GM23338 (cell line): Measurements from ENCODE around the gene COX17. TPM values are rescaled to one million over a fixed set of nuclear protein-coding genes. Genes with fewer than 3 reads are reported as not detected.
A peak's percentile ranks its signal among the peaks of the same experiment; 100 is the strongest.

Experiments used
- ATAC-seq: fragments of 200-7000 bp; cut with Tn5 transposase; 3 replicates; pipeline ENCODE4 v1.9.1; 2020
- DNase-seq: peaks from one replicate; pipeline ENCODE4 v3.0.0-alpha.2; 2015; ENCODE audit warnings: low spot score
- H2AFZ ChIP-seq: fragments of 200-600 bp; sonication (generic); 2 replicates; pipeline ENCODE4 v1.8.0; 2016; ENCODE audit warnings: antibody characterized with exemption, mild to moderate bottlenecking, moderate library complexity
- H3F3A ChIP-seq: fragments of 200-600 bp; sonication (generic); replicated peaks from 2 replicates; pipeline ENCODE4 v1.8.0; 2017; ENCODE audit warnings: antibody characterized with exemption, mixed run types, low read depth
- H3K27ac ChIP-seq: fragments of 200-600 bp; sonication (generic); 2 replicates; pipeline ENCODE4 v1.6.1; 2016; ENCODE audit warnings: low read depth
- H3K27me3 ChIP-seq: fragments of 200-600 bp; sonication (generic); 2 replicates; pipeline ENCODE4 v1.8.0; 2016; ENCODE audit warnings: mild to moderate bottlenecking, mixed run types, moderate library complexity; ENCODE audit not compliant: insufficient read depth
- H3K36me3 ChIP-seq: fragments of 200-600 bp; sonication (generic); 2 replicates; pipeline ENCODE4 v1.8.0; 2016; ENCODE audit warnings: mild to moderate bottlenecking; ENCODE audit not compliant: insufficient read depth
- H3K4me1 ChIP-seq: fragments of 200-600 bp; sonication (generic); 2 replicates; pipeline ENCODE4 v1.8.0; 2016; ENCODE audit warnings: mild to moderate bottlenecking, moderate library complexity; ENCODE audit not compliant: insufficient read depth
- H3K4me2 ChIP-seq: fragments of 200-600 bp; sonication (generic); 2 replicates; pipeline ENCODE4 v1.7.1; 2017; ENCODE audit warnings: mixed run types
- H3K4me3 ChIP-seq: fragments of 200-600 bp; sonication (generic); 2 replicates; pipeline ENCODE4 v1.6.1; 2016; ENCODE audit warnings: mixed run types
- H3K79me2 ChIP-seq: fragments of 200-600 bp; sonication (generic); replicated peaks from 2 replicates; pipeline ENCODE4 v1.8.0; 2017; ENCODE audit warnings: mild to moderate bottlenecking; ENCODE audit not compliant: insufficient read depth
- H3K9me2 ChIP-seq: fragments of 200-600 bp; sonication (generic); 2 replicates; pipeline ENCODE4 v1.8.0; 2017; ENCODE audit not compliant: insufficient read depth
- H4K20me1 ChIP-seq: fragments of 200-600 bp; sonication (generic); replicated peaks from 2 replicates; pipeline ENCODE4 v1.8.0; 2017; ENCODE audit warnings: mild to moderate bottlenecking; ENCODE audit not compliant: insufficient read depth
- H3K27ac Mint-ChIP-seq: 2 replicates; pipeline ENCODE4 v1.8.0; 2020; ENCODE audit warnings: inconsistent platforms, mild to moderate bottlenecking, moderate library complexity, mixed read lengths
- H3K27me3 Mint-ChIP-seq: 3 replicates; pipeline ENCODE4 v1.8.0; 2022; ENCODE audit warnings: low read depth, mild to moderate bottlenecking, moderate library complexity, mixed read lengths, inconsistent platforms; ENCODE audit not compliant: insufficient read depth, poor library complexity
- H3K36me3 Mint-ChIP-seq: 3 replicates; pipeline ENCODE4 v1.8.0; 2021; ENCODE audit warnings: low read depth, mild to moderate bottlenecking, inconsistent platforms, moderate library complexity, mixed read lengths
- H3K4me1 Mint-ChIP-seq: 3 replicates; pipeline ENCODE4 v1.8.0; 2020; ENCODE audit warnings: mild to moderate bottlenecking, inconsistent platforms, mixed read lengths
- H3K4me3 Mint-ChIP-seq: 3 replicates; pipeline ENCODE4 v1.8.0; 2021; ENCODE audit warnings: moderate library complexity, mild to moderate bottlenecking, inconsistent platforms, mixed read lengths
- H3K9me3 Mint-ChIP-seq: 3 replicates; pipeline ENCODE4 v1.8.0; 2020; ENCODE audit warnings: moderate library complexity, mild to moderate bottlenecking, inconsistent platforms, mixed read lengths
- CTCF ChIP-seq, 2 experiments: fragments of 200-600 bp in 1 of 2; sonication (generic) in 1 of 2; conservative IDR thresholded peaks; 2 replicates each; pipeline versions ENCODE4 v1.5.1 to v1.6.1; 2016 to 2017; ENCODE audit warnings: antibody characterized with exemption in 2 of 2, low read depth in 2 of 2, mild to moderate bottlenecking in 2 of 2, moderate library complexity in 1 of 2
- EZH2 ChIP-seq: fragments of 200-600 bp; sonication (generic); IDR thresholded peaks from one replicate; pipeline ENCODE4 v1.8.0; 2017; ENCODE audit warnings: antibody characterized with exemption, mild to moderate bottlenecking, low read depth; ENCODE audit not compliant: unreplicated experiment
- EZH2phosphoT487 ChIP-seq: fragments of 200-600 bp; sonication (generic); IDR thresholded peaks from one replicate; pipeline ENCODE4 v1.8.1; 2018; ENCODE audit warnings: antibody characterized with exemption; ENCODE audit not compliant: unreplicated experiment
- JUNB ChIP-seq: IDR thresholded peaks from one replicate; pipeline ENCODE4 v1.6.1; 2016; ENCODE audit warnings: antibody characterized with exemption; ENCODE audit not compliant: unreplicated experiment
- POLR2AphosphoS5 ChIP-seq: IDR thresholded peaks from 2 replicates; pipeline ENCODE4 v1.6.1; 2016; ENCODE audit warnings: antibody characterized with exemption, low read depth
- REST ChIP-seq: IDR thresholded peaks from one replicate; pipeline ENCODE4 v1.6.1; 2018; ENCODE audit warnings: antibody characterized with exemption; ENCODE audit not compliant: unreplicated experiment
- STAT1 ChIP-seq: IDR thresholded peaks from one replicate; pipeline ENCODE4 v1.6.1; 2016; ENCODE audit warnings: antibody characterized with exemption; ENCODE audit not compliant: unreplicated experiment
- ZNF114 ChIP-seq: fragments of 250-450 bp; sonication (Bioruptor Pico); IDR thresholded peaks from 2 replicates; pipeline ENCODE4 v1.5.0; 2020; ENCODE audit warnings: mild to moderate bottlenecking, moderate library complexity
- ZNF331 ChIP-seq: fragments of 250-450 bp; sonication (Bioruptor Pico); IDR thresholded peaks from 2 replicates; pipeline ENCODE4 v1.5.0; 2020; ENCODE audit warnings: low read depth, mild to moderate bottlenecking, moderate library complexity
- polyA plus RNA-seq: library from polyadenylated mRNA; unstranded; fragments of >200 nt; fragmentation: Nextera tagmentation; extraction: Ambion mirVana; gene quantifications from 2 replicates; pipeline ENCODE4 v1.2.1, GENCODE V29; 2016
- total RNA-seq: library from RNA; depleted of rRNA; stranded (reverse); fragments of >200 nt; shearing (Covaris generic); gene quantifications from 2 replicates; pipeline ENCODE4 v1.2.3, GENCODE V29; 2014

The COX17 gene
- total and polyA plus RNA-seq, 2 experiments from 2014 or later, result 24.0 to 324 TPM

GRCh38 chr3:119627461-119627860 lies 49.7 kb downstream of the COX17 start (continued):
- TF ChIP-seq EZH2phosphoT487 (no peak), REST (no peak), JUNB (no peak), CTCF (conservative IDR thresholded peaks at IDR 0.05; ENCODE audit: low read depth in 2 of 2) (no peak), STAT1 (no peak), ZNF114 (CRISPR knock-in tag) (no peak), ZNF331 (no peak)

- peak overlapping the region; percentile 32; the same call in 1 of the 2 replicates for H2AFZ ChIP-seq
- H3K9me2 ChIP-seq, result no peaks in the 10 kb centered on the region
- no peaks in the 10 kb centered on the region for H3F3A ChIP-seq
- H3K79me2 ChIP-seq, result no peaks in the 10 kb centered on the region
- DNase-seq (no peak), ATAC-seq (no peak)
- H4K20me1 ChIP-seq, result no peaks in the 10 kb centered on the region
- Mint-ChIP-seq H3K4me3 (no peak overlapping the region), H3K9me3 (no peaks in the 10 kb centered on the region), H3K4me1 (peaks cover 21% of the 10 kb centered on the region), H3K27me3 (peaks cover 4% of the 10 kb centered on the region), H3K36me3 (no peaks in the 10 kb centered on the region), H3K27ac (no peak overlapping the region)
- H3K36me3 ChIP-seq, result no peaks in the 10 kb centered on the region
- no peaks in the 10 kb centered on the region for H3K4me1 ChIP-seq
- TF ChIP-seq EZH2, result no peak
- TF ChIP-seq POLR2AphosphoS5, result no peak
- H3K27ac ChIP-seq, result no peak overlapping the region
- H3K4me3 ChIP-seq, result no peak overlapping the region
- H3K4me2 ChIP-seq, result no peak overlapping the region
- no peaks in the 10 kb centered on the region for H3K27me3 ChIP-seq
Measured at GRCh38 chr3:119626196-119626595, 51.0 kb downstream of the COX17 start.
